ENCODE data around the gene STRA6.

STRA6 gene

GRCh38 chr15:74208901-74209559 is 6.4 kb upstream of the STRA6 start:
- H3K4me3 ChIP-seq (ENCODE audit: low read depth, low read length): no peak overlapping the region

GRCh38 chr15:74208496-74208895 is 5.9 kb upstream of the STRA6 start:
- H3K4me3 ChIP-seq (ENCODE audit: low read depth, low read length): no peak overlapping the region

- no peak overlapping the region for H3K4me3 ChIP-seq (ENCODE audit: low read depth, low read length)
Observed at GRCh38 chr15:74207652-74208440, 5.3 kb upstream of the STRA6 start.

- no peak overlapping the region for H3K4me3 ChIP-seq (ENCODE audit: low read depth, low read length)
Observed at GRCh38 chr15:74206801-74207281, 4.3 kb upstream of the STRA6 start.

- no peak overlapping the region for H3K4me3 ChIP-seq (ENCODE audit: low read depth, low read length)
Observed at GRCh38 chr15:74205582-74205947, 3.0 kb upstream of the STRA6 start.

GRCh38 chr15:74203914-74204431 is 1.4 kb upstream of the STRA6 start:
- no peak overlapping the region for H3K4me3 ChIP-seq (ENCODE audit: low read depth, low read length)

GRCh38 chr15:74201710-74202420 is 722 bp downstream of the STRA6 start:
- H3K4me3 ChIP-seq (ENCODE audit: low read depth, low read length): no peak overlapping the region

GRCh38 chr15:74200871-74201419 is 1.6 kb downstream of the STRA6 start:
- H3K4me3 ChIP-seq (ENCODE audit: low read depth, low read length): no peak overlapping the region

- no peak overlapping the region for H3K4me3 ChIP-seq (ENCODE audit: low read depth, low read length)
Observed at GRCh38 chr15:74200412-74200815, 2.2 kb downstream of the STRA6 start.

- H3K4me3 ChIP-seq (ENCODE audit: low read depth, low read length): no peak overlapping the region
Observed at GRCh38 chr15:74199297-74199652, 3.3 kb downstream of the STRA6 start.

- H3K4me3 ChIP-seq (ENCODE audit: low read depth, low read length): no peak overlapping the region
Observed at GRCh38 chr15:74197176-74197965, 5.2 kb downstream of the STRA6 start.

- H3K4me3 ChIP-seq (ENCODE audit: low read depth, low read length): no peak overlapping the region
Observed at GRCh38 chr15:74196175-74196574, 6.4 kb downstream of the STRA6 start.

GRCh38 chr15:74194572-74195559 is 7.7 kb downstream of the STRA6 start:
- no peak overlapping the region for H3K4me3 ChIP-seq (ENCODE audit: low read depth, low read length)

GRCh38 chr15:74193905-74194304 is 8.7 kb downstream of the STRA6 start:
- H3K4me3 ChIP-seq (ENCODE audit: low read depth, low read length): no peak overlapping the region

- no peak overlapping the region for H3K4me3 ChIP-seq (ENCODE audit: low read depth, low read length)
Observed at GRCh38 chr15:74193299-74193718, 9.3 kb downstream of the STRA6 start.

GRCh38 chr15:74192751-74193150 is 9.8 kb downstream of the STRA6 start:
- no peak overlapping the region for H3K4me3 ChIP-seq (ENCODE audit: low read depth, low read length)

- H3K4me3 ChIP-seq (ENCODE audit: low read depth, low read length): no peak overlapping the region
Observed at GRCh38 chr15:74191798-74192197, 10.8 kb downstream of the STRA6 start.

- H3K4me3 ChIP-seq (ENCODE audit: low read depth, low read length): no peak overlapping the region
Observed at GRCh38 chr15:74188216-74188615, 14.4 kb downstream of the STRA6 start.

- H3K4me3 ChIP-seq (ENCODE audit: low read depth, low read length): no peak overlapping the region
Observed at GRCh38 chr15:74185710-74186348, 16.8 kb downstream of the STRA6 start.

Measured in iPS-11a (cell line).